ENCODE measurements around the gene NDUFA8.

The NDUFA8 gene

GRCh38 chr9:122179690-122180074 is 20.1 kb upstream of the NDUFA8 start:
- Histone ChIP-seq H3K9ac (ENCODE audit: low read length) (no peak overlapping the region), H3K4me3 (ENCODE audit: low read length) (no peak overlapping the region), H3K27me3 (ENCODE audit: control insufficient read depth, insufficient read depth, low read length) (peaks cover 4% of the 10 kb centered on the region), H3K9me3 (ENCODE audit: control insufficient read depth, low read length) (no peaks in the 10 kb centered on the region), H3K36me3 (ENCODE audit: control insufficient read depth, insufficient read depth, low read length) (no peaks in the 10 kb centered on the region), H3K4me1 (ENCODE audit: control insufficient read depth, insufficient read depth, low read length) (no peaks in the 10 kb centered on the region)

- H3K36me3 ChIP-seq (ENCODE audit: control insufficient read depth, insufficient read depth, low read length) = no peaks in the 10 kb centered on the region
- H3K4me3 ChIP-seq (ENCODE audit: low read length) = no peak overlapping the region
- no peaks in the 10 kb centered on the region for H3K4me1 ChIP-seq (ENCODE audit: control insufficient read depth, insufficient read depth, low read length)
- no peak overlapping the region for H3K9ac ChIP-seq (ENCODE audit: low read length)
- peaks cover 4% of the 10 kb centered on the region for H3K27me3 ChIP-seq (ENCODE audit: control insufficient read depth, insufficient read depth, low read length)
- no peaks in the 10 kb centered on the region for H3K9me3 ChIP-seq (ENCODE audit: control insufficient read depth, low read length)
Observed at GRCh38 chr9:122179054-122179689, 19.6 kb upstream of the NDUFA8 start.

- Histone ChIP-seq H3K27me3 (ENCODE audit: control insufficient read depth, insufficient read depth, low read length) (peaks cover 11% of the 10 kb centered on the region), H3K4me1 (ENCODE audit: control insufficient read depth, insufficient read depth, low read length) (no peaks in the 10 kb centered on the region), H3K9ac (ENCODE audit: low read length) (no peak overlapping the region), H3K4me3 (ENCODE audit: low read length) (no peak overlapping the region), H3K9me3 (ENCODE audit: control insufficient read depth, low read length) (no peaks in the 10 kb centered on the region), H3K36me3 (ENCODE audit: control insufficient read depth, insufficient read depth, low read length) (no peaks in the 10 kb centered on the region)
Observed at GRCh38 chr9:122176916-122177315, 17.3 kb upstream of the NDUFA8 start.

- no peak overlapping the region for H3K4me3 ChIP-seq (ENCODE audit: low read length)
- peaks cover 12% of the 10 kb centered on the region for H3K27me3 ChIP-seq (ENCODE audit: control insufficient read depth, insufficient read depth, low read length)
- no peaks in the 10 kb centered on the region for H3K36me3 ChIP-seq (ENCODE audit: control insufficient read depth, insufficient read depth, low read length)
- H3K9me3 ChIP-seq (ENCODE audit: control insufficient read depth, low read length) = no peaks in the 10 kb centered on the region
- H3K9ac ChIP-seq (ENCODE audit: low read length) = no peak overlapping the region
- H3K4me1 ChIP-seq (ENCODE audit: control insufficient read depth, insufficient read depth, low read length) = no peaks in the 10 kb centered on the region
Observed at GRCh38 chr9:122173670-122174069, 14.1 kb upstream of the NDUFA8 start.

- no peak overlapping the region for H3K9ac ChIP-seq (ENCODE audit: low read length)
- H3K4me1 ChIP-seq (ENCODE audit: control insufficient read depth, insufficient read depth, low read length) = no peaks in the 10 kb centered on the region
- H3K4me3 ChIP-seq (ENCODE audit: low read length) = no peak overlapping the region
- H3K36me3 ChIP-seq (ENCODE audit: control insufficient read depth, insufficient read depth, low read length) = no peaks in the 10 kb centered on the region
- no peaks in the 10 kb centered on the region for H3K9me3 ChIP-seq (ENCODE audit: control insufficient read depth, low read length)
- H3K27me3 ChIP-seq (ENCODE audit: control insufficient read depth, insufficient read depth, low read length) = peaks cover 12% of the 10 kb centered on the region
Observed at GRCh38 chr9:122172131-122172530, 12.6 kb upstream of the NDUFA8 start.

- Histone ChIP-seq H3K36me3 (ENCODE audit: control insufficient read depth, insufficient read depth, low read length) (no peaks in the 10 kb centered on the region), H3K9ac (ENCODE audit: low read length) (no peak overlapping the region), H3K4me3 (ENCODE audit: low read length) (no peak overlapping the region), H3K9me3 (ENCODE audit: control insufficient read depth, low read length) (no peaks in the 10 kb centered on the region), H3K27me3 (ENCODE audit: control insufficient read depth, insufficient read depth, low read length) (peaks cover 13% of the 10 kb centered on the region), H3K4me1 (ENCODE audit: control insufficient read depth, insufficient read depth, low read length) (no peaks in the 10 kb centered on the region)
Observed at GRCh38 chr9:122168356-122168755, 8.8 kb upstream of the NDUFA8 start.

- H3K4me1 ChIP-seq (ENCODE audit: control insufficient read depth, insufficient read depth, low read length) = no peaks in the 10 kb centered on the region
- H3K27me3 ChIP-seq (ENCODE audit: control insufficient read depth, insufficient read depth, low read length) = peaks cover 5% of the 10 kb centered on the region
- H3K36me3 ChIP-seq (ENCODE audit: control insufficient read depth, insufficient read depth, low read length) = no peaks in the 10 kb centered on the region
- H3K4me3 ChIP-seq (ENCODE audit: low read length) = no peak overlapping the region
- H3K9me3 ChIP-seq (ENCODE audit: control insufficient read depth, low read length) = no peaks in the 10 kb centered on the region
- H3K9ac ChIP-seq (ENCODE audit: low read length) = no peak overlapping the region
Observed at GRCh38 chr9:122164286-122164685, 4.7 kb upstream of the NDUFA8 start.

- H3K9me3 ChIP-seq (ENCODE audit: control insufficient read depth, low read length) = no peaks in the 10 kb centered on the region
- H3K9ac ChIP-seq (ENCODE audit: low read length) = no peak overlapping the region
- peaks cover 5% of the 10 kb centered on the region for H3K4me1 ChIP-seq (ENCODE audit: control insufficient read depth, insufficient read depth, low read length)
- no peaks in the 10 kb centered on the region for H3K36me3 ChIP-seq (ENCODE audit: control insufficient read depth, insufficient read depth, low read length)
- peaks cover 5% of the 10 kb centered on the region for H3K27me3 ChIP-seq (ENCODE audit: control insufficient read depth, insufficient read depth, low read length)
- H3K4me3 ChIP-seq (ENCODE audit: low read length) = no peak overlapping the region
Observed at GRCh38 chr9:122162415-122162814, 2.8 kb upstream of the NDUFA8 start.

- peaks cover 5% of the 10 kb centered on the region for H3K27me3 ChIP-seq (ENCODE audit: control insufficient read depth, insufficient read depth, low read length)
- no peaks in the 10 kb centered on the region for H3K9me3 ChIP-seq (ENCODE audit: control insufficient read depth, low read length)
- peak overlapping the region; percentile 75 for H3K4me3 ChIP-seq (ENCODE audit: low read length)
- peaks cover 5% of the 10 kb centered on the region for H3K4me1 ChIP-seq (ENCODE audit: control insufficient read depth, insufficient read depth, low read length)
- peak overlapping the region; percentile 96 for H3K9ac ChIP-seq (ENCODE audit: low read length)
- no peaks in the 10 kb centered on the region for H3K36me3 ChIP-seq (ENCODE audit: control insufficient read depth, insufficient read depth, low read length)
Observed at GRCh38 chr9:122159925-122160246, 307 bp upstream of the NDUFA8 start.

GRCh38 chr9:122158202-122158601 is 1.4 kb downstream of the NDUFA8 start:
- Histone ChIP-seq H3K4me3 (ENCODE audit: low read length) (no peak overlapping the region), H3K9ac (ENCODE audit: low read length) (no peak overlapping the region), H3K27me3 (ENCODE audit: control insufficient read depth, insufficient read depth, low read length) (no peaks in the 10 kb centered on the region), H3K4me1 (ENCODE audit: control insufficient read depth, insufficient read depth, low read length) (peaks cover 5% of the 10 kb centered on the region), H3K36me3 (ENCODE audit: control insufficient read depth, insufficient read depth, low read length) (no peaks in the 10 kb centered on the region), H3K9me3 (ENCODE audit: control insufficient read depth, low read length) (no peaks in the 10 kb centered on the region)

- H3K9ac ChIP-seq (ENCODE audit: low read length) = no peak overlapping the region
- no peaks in the 10 kb centered on the region for H3K9me3 ChIP-seq (ENCODE audit: control insufficient read depth, low read length)
- H3K36me3 ChIP-seq (ENCODE audit: control insufficient read depth, insufficient read depth, low read length) = no peaks in the 10 kb centered on the region
- no peak overlapping the region for H3K4me3 ChIP-seq (ENCODE audit: low read length)
- H3K4me1 ChIP-seq (ENCODE audit: control insufficient read depth, insufficient read depth, low read length) = peaks cover 5% of the 10 kb centered on the region
- no peaks in the 10 kb centered on the region for H3K27me3 ChIP-seq (ENCODE audit: control insufficient read depth, insufficient read depth, low read length)
Observed at GRCh38 chr9:122155796-122156195, 3.8 kb downstream of the NDUFA8 start.

- Histone ChIP-seq H3K27me3 (ENCODE audit: control insufficient read depth, insufficient read depth, low read length) (no peaks in the 10 kb centered on the region), H3K9ac (ENCODE audit: low read length) (no peak overlapping the region), H3K4me3 (ENCODE audit: low read length) (no peak overlapping the region), H3K36me3 (ENCODE audit: control insufficient read depth, insufficient read depth, low read length) (no peaks in the 10 kb centered on the region), H3K9me3 (ENCODE audit: control insufficient read depth, low read length) (no peaks in the 10 kb centered on the region), H3K4me1 (ENCODE audit: control insufficient read depth, insufficient read depth, low read length) (no peaks in the 10 kb centered on the region)
Observed at GRCh38 chr9:122151267-122151828, 8.2 kb downstream of the NDUFA8 start.

- H3K9ac ChIP-seq (ENCODE audit: low read length) = no peak overlapping the region
- no peaks in the 10 kb centered on the region for H3K9me3 ChIP-seq (ENCODE audit: control insufficient read depth, low read length)
- no peaks in the 10 kb centered on the region for H3K27me3 ChIP-seq (ENCODE audit: control insufficient read depth, insufficient read depth, low read length)
- no peak overlapping the region for H3K4me3 ChIP-seq (ENCODE audit: low read length)
- H3K4me1 ChIP-seq (ENCODE audit: control insufficient read depth, insufficient read depth, low read length) = no peaks in the 10 kb centered on the region
- H3K36me3 ChIP-seq (ENCODE audit: control insufficient read depth, insufficient read depth, low read length) = peaks cover 5% of the 10 kb centered on the region
Observed at GRCh38 chr9:122145592-122145863, 14.1 kb downstream of the NDUFA8 start.

Measured in mucosa of stomach (tissue), 1 donor.